Measurements from ENCODE around the gene SUMO2. TPM values are rescaled to one million over a fixed set of nuclear protein-coding genes. Genes with fewer than 3 reads are reported as not detected.
"Not testable (repeated sequence)": the region's sequence is repeated elsewhere in the genome, so short reads cannot be mapped to it uniquely, and the experiment has no call there.

The SUMO2 gene
- total RNA-seq, 1 experiment from 2014 or later = 675 TPM

- no peaks in the 10 kb centered on the region for H3K9me3 ChIP-seq
- H3K4me3 ChIP-seq (ENCODE audit: low read depth, low read length) = no peak overlapping the region
- no peak overlapping the region for H3K4me3 Mint-ChIP-seq (ENCODE audit: unreplicated experiment)
- intact Hi-C loops (cut with micrococcal nuclease; ENCODE audit: unreplicated experiment) = no loop called here
- no peak overlapping the region for H3K27ac Mint-ChIP-seq (ENCODE audit: unreplicated experiment)
- TF ChIP-seq CTCF (IDR thresholded peaks at IDR 0.05; ENCODE audit: insufficient read depth in 1 of 2, low read depth in 1 of 2, low read length in 1 of 2, severe bottlenecking in 1 of 2, unreplicated experiment in 1 of 2) = no peak
- no peaks in the 10 kb centered on the region for H3K4me1 ChIP-seq
- H3K27me3 Mint-ChIP-seq (ENCODE audit: insufficient read depth, unreplicated experiment) = no peaks in the 10 kb centered on the region
- H3K4me1 Mint-ChIP-seq (ENCODE audit: low read depth, unreplicated experiment) = no peaks in the 10 kb centered on the region
- peaks cover 95% of the 10 kb centered on the region for H3K36me3 Mint-ChIP-seq (ENCODE audit: insufficient read depth, unreplicated experiment)
- ChIA-PET CTCF (interaction anchor here (0.5 kb wide), 1 partner anchor 233 kb away, joined by 5 read pairs; no protein-coding TSS in a partner anchor), POLR2A (no interaction called here)
- no peak for DNase-seq
- no peaks in the 10 kb centered on the region for H3K9me3 Mint-ChIP-seq (ENCODE audit: unreplicated experiment)
- peaks cover 4% of the 10 kb centered on the region for H3K36me3 ChIP-seq (ENCODE audit: control insufficient read depth, insufficient read depth, low read length)
- no peaks in the 10 kb centered on the region for H3K27me3 ChIP-seq (replicated peaks; ENCODE audit: control insufficient read depth, insufficient read depth, low read length)
- BruUV-seq (replicated peaks) = no TSS peak
Measured at GRCh38 chr17:75142236-75142971, 40.4 kb downstream of the SUMO2 start.

DNA sequence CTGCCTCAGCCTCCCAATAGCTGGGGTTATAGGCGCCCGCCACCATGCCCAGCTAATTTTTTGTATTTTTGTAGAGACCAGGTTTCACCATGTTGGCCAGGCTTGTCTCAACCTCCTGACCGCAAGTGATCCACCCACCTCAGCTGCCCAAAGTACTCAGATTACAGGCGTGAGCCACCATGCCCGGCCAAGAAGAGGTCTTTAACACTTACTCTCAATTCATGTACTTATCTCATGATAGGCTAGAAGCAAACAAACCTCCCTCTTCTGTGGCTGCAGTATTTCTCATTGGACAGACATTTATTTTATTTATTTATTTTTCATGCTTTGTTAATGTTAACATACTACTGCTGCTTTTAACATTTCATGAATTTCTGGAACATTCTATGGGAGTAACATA, 44.2 kb downstream of the SUMO2 start:
- no peak for TF ChIP-seq CTCF (IDR thresholded peaks at IDR 0.05; ENCODE audit: insufficient read depth in 1 of 2, low read depth in 1 of 2, low read length in 1 of 2, severe bottlenecking in 1 of 2, unreplicated experiment in 1 of 2)
- Mint-ChIP-seq H3K27me3 (ENCODE audit: insufficient read depth, unreplicated experiment) (no peaks in the 10 kb centered on the region), H3K36me3 (ENCODE audit: insufficient read depth, unreplicated experiment) (peaks cover 95% of the 10 kb centered on the region), H3K4me3 (ENCODE audit: unreplicated experiment) (no peak overlapping the region), H3K9me3 (ENCODE audit: unreplicated experiment) (no peaks in the 10 kb centered on the region), H3K27ac (ENCODE audit: unreplicated experiment) (no peak overlapping the region), H3K4me1 (ENCODE audit: low read depth, unreplicated experiment) (no peaks in the 10 kb centered on the region)
- ChIA-PET POLR2A (interaction anchor here (0.5 kb wide), 1 partner anchor 36 kb away, joined by 4 read pairs; no protein-coding TSS in a partner anchor), CTCF (no interaction called here)
- H3K36me3 ChIP-seq (ENCODE audit: control insufficient read depth, insufficient read depth, low read length) = peaks cover 2% of the 10 kb centered on the region; the same call in 1 of the 2 replicates
- peaks cover 8% of the 10 kb centered on the region; the same call in 1 of the 2 replicates for H3K4me1 ChIP-seq
- DNase-seq = no peak
- H3K27me3 ChIP-seq (replicated peaks; ENCODE audit: control insufficient read depth, insufficient read depth, low read length) = no peaks in the 10 kb centered on the region
- H3K4me3 ChIP-seq (ENCODE audit: low read depth, low read length) = no peak overlapping the region
- no TSS peak for BruUV-seq (replicated peaks)
- intact Hi-C loops (cut with micrococcal nuclease; ENCODE audit: unreplicated experiment) = no loop called here
- H3K9me3 ChIP-seq = no peaks in the 10 kb centered on the region

DNA sequence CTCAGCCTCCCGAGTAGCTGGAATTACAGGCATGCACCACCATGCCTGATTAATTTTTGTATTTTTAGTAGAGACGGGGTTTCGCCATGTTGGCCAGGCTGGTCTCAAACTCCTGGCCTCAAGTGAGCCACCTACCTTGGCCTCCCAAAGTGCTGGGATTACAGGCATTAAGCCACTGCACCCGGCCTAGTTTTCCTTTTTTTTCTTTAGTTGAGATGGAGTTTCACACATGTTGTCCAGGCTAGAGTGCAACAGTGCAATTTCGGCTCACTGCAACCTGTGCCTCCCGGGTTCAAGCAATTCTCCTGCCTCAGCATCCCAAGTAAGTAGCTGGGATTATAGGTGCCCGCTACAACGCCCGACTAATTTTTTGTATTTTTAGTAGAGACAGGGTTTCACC, 45.0 kb downstream of the SUMO2 start:
- H3K4me3 Mint-ChIP-seq (ENCODE audit: unreplicated experiment); POLR2A ChIA-PET; DNase-seq; H3K9me3 Mint-ChIP-seq (ENCODE audit: unreplicated experiment); H3K4me1 Mint-ChIP-seq (ENCODE audit: low read depth, unreplicated experiment); H3K36me3 ChIP-seq (ENCODE audit: control insufficient read depth, insufficient read depth, low read length); H3K27ac Mint-ChIP-seq (ENCODE audit: unreplicated experiment); H3K27me3 ChIP-seq (replicated peaks; ENCODE audit: control insufficient read depth, insufficient read depth, low read length); BruUV-seq (replicated peaks); H3K27me3 Mint-ChIP-seq (ENCODE audit: insufficient read depth, unreplicated experiment); H3K9me3 ChIP-seq; H3K4me1 ChIP-seq; intact Hi-C loops (cut with micrococcal nuclease; ENCODE audit: unreplicated experiment); CTCF ChIA-PET; H3K4me3 ChIP-seq (ENCODE audit: low read depth, low read length): not testable (repeated sequence)
- peaks cover 92% of the 10 kb centered on the region for H3K36me3 Mint-ChIP-seq (ENCODE audit: insufficient read depth, unreplicated experiment)
